LNCAP (cell line): ENCODE measurements around the gene JAG1.

ENCODE experiments used
- TF ChIP-seq, protein P1 (sequence below): fragments of 450-650 bp; IDR thresholded peaks from 2 replicates; pipeline ENCODE4 v1.5.1; 2017; ENCODE audit warnings: mild to moderate bottlenecking

Gene JAG1

DNA sequence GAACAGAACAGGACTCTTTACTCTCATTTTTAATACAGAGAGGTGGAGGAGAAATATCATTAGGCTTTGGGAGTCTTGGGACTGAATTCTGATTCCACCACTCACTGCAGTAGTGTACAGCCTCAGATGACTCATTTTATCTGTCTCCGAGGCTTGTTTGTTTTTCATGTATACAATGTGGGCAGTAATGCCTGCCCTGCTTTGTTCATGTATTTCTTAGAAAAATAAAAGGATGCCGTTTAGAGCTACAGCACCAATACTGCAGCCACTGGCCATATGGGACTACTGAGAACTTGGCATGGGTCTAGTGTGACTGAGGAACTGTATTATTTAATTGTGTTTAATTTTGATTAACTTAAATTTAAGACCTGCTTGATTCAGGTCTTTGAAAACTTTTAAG, 41.2 kb upstream of the JAG1 start:
- TF ChIP-seq, protein P1, sequence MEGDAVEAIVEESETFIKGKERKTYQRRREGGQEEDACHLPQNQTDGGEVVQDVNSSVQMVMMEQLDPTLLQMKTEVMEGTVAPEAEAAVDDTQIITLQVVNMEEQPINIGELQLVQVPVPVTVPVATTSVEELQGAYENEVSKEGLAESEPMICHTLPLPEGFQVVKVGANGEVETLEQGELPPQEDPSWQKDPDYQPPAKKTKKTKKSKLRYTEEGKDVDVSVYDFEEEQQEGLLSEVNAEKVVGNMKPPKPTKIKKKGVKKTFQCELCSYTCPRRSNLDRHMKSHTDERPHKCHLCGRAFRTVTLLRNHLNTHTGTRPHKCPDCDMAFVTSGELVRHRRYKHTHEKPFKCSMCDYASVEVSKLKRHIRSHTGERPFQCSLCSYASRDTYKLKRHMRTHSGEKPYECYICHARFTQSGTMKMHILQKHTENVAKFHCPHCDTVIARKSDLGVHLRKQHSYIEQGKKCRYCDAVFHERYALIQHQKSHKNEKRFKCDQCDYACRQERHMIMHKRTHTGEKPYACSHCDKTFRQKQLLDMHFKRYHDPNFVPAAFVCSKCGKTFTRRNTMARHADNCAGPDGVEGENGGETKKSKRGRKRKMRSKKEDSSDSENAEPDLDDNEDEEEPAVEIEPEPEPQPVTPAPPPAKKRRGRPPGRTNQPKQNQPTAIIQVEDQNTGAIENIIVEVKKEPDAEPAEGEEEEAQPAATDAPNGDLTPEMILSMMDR: no peak

DNA sequence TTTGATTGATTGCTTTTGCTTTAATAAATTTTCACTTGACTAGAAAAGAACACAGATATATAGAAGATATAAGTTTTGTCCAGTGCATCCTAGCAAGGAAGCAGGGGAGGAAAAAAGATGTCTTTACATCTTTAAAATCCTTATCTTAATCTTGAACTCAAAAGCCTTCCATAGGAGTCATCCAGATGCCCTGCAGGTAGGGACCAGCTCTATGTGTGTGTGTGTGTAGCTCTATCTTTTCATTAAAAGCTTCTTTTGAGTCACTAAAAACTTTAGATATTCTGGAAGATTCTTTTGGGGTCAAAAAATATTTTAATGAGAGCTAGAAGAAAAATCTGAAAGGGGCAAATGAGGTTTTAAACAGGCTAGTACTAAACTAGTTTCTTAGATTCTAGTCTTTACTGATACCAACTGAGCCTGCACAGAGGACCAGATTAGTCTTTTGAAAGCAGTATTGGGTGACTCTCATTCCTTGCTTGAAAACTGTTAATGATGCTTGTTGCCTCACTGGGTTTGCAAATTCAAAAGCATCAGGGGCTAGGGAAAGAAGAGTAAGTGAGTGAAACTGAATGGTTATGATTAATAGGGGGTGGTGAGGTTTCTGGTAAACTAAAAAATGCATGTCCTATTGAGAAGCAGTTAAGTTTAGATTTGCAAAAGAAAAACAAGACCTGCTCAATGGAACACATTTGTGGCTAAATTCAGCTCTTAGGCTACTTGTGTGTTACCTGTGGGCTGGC, 40.6 kb upstream of the JAG1 start:
- TF ChIP-seq, protein P1: no peak

DNA sequence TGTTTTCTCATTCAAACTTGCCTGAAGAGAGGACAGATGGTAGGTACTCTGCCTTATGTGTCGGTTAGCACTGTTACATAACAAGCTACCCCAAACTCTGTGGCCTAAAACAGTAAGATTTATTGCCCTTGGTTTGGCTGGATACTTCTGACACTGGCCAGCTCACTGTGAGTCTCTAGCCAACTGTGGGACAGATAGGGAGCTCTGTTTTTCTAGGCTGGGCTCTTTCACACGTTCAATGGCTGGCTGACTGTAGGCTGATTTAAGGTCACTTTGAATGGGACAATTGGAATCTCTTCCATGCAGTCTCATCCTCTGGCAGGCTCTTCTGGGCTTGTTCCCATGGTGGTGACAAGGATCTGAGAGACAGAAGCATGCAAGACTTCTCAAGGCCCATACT, 39.4 kb upstream of the JAG1 start:
- TF ChIP-seq, protein P1: no peak

DNA sequence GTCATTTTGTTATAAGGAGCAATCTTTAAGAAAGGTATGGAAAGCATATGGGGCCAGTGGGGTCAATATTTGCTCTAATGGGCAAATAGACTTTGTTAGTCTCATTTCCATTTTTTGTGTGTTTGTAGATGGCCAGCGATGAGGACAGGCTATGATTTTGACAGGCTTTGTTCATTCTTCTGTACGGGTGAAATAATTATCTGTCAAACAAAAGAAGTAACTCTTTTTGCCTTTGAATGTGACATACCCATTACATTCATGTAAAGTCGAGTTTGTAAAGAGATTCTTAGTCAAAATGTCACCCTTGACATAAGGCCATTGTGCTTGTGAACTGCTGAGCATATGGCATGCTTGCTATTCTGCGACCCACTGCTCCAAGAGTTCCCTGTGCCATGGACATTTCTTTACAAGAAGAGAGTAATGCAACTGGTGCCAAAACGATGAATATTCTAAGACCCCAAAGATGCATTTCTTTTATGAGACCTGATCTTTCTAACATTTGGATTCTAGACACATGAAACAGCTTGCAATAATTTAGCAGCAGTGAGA, 38.2 kb upstream of the JAG1 start:
- TF ChIP-seq, protein P1: no peak

DNA sequence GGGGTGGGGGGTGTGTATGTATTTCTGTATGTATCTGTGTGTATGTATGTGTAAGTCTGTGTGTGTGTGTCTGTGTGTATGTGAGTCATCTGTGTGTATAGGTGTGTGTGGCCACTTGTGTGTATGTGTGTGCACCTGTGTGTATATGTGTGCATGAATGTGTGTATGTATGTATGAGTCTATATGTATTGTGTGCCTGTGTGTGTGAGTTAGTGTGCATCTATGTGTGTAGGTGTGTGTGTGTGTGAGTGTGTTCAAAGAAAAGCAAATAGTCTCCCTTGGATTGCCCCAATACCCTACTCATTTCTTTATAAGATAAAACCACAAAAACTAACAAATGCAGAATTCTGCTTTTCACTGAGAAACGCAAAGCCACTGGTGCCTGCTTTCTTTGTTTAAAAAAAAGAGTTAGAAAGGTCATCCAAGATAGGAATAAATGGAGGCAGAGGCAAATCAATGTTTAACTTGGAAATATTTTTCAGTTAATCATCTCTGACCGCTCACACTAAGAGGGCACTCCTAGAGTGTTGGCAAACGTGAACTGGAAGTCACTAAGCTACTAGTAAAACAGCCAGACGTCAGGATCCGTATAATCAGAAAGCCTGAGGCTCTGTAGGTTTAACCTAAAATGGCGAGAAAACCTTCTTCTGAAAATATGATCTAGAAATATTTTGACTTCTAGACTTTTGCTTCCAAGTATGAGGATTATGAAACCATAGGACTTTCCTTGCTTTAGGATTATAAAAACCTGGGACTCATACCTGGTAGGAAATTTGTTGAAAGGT, 37.4 kb upstream of the JAG1 start:
- TF ChIP-seq, protein P1: no peak

DNA sequence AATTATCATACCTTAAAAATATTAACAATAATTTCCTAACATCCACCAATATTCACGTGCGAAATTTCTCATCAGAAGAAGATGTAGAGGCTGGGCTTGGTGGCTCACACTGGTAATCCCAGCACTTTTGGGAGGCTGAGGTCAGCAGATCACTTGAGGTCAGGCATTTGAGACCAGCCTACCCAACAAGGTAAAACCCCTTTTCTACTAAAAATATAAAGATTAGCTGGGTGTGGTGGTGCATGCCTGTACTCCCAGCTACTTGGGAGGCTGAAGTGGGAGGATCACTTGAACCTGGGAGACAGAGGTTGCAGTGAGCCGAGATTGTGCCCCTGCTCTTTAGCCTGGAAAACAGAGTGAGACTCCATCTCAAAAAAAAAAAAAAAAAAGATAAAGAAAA, 36.1 kb upstream of the JAG1 start:
- TF ChIP-seq, protein P1: no peak

DNA sequence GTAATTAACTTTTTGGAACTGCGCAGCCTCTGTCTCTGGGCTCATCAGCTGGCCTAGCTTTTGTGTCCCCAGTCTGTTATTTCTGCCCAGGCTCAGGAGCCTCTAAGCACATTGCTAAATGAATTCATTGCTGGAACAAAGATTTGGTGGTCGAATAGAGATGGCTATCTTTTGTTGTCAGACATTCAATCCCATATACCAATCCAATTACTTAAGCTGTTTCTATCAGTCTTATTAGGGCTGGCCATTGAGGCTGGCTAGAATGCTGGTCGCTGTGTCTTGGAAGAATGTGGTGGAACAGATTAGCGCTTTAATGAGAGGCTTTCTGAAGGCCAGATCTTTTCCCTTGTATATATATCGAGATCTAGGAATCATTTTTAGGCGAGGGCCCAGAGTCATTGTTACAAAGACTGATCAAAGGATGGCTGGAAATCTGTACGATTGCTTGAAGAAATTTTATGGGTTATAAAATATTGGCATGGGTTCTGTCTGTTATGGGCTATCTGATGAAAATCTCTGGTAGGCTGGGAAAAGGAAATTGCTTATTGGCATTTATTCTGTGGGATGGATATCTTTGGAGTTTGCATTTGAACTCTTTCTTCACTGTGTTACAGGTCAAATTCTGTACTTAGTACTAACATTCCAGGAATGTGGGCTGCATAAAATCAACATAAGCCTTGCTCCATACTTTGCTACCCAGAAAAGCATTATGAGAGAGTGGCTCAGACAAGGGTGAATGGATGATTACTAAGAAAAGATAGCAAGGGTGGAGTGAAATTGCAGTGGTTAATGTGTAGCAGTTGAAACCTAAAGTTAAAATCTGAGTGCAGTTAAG, 34.8 kb upstream of the JAG1 start:
- TF ChIP-seq, protein P1: no peak
